Limb (tissue), 2 donors: Measurements from ENCODE around the gene DNM3.
A peak's percentile ranks its signal among the peaks of the same experiment; 100 is the strongest.
"Not testable (repeated sequence)": the region's sequence is repeated elsewhere in the genome, so short reads cannot be mapped to it uniquely, and the experiment has no call there.

Source experiments
- DNase-seq, 2 donors: peaks; one replicate each; pipeline ENCODE4 v3.0.0-alpha.2; 2016; ENCODE audit errors: extremely low spot score in 2 of 2

Gene DNM3

DNA sequence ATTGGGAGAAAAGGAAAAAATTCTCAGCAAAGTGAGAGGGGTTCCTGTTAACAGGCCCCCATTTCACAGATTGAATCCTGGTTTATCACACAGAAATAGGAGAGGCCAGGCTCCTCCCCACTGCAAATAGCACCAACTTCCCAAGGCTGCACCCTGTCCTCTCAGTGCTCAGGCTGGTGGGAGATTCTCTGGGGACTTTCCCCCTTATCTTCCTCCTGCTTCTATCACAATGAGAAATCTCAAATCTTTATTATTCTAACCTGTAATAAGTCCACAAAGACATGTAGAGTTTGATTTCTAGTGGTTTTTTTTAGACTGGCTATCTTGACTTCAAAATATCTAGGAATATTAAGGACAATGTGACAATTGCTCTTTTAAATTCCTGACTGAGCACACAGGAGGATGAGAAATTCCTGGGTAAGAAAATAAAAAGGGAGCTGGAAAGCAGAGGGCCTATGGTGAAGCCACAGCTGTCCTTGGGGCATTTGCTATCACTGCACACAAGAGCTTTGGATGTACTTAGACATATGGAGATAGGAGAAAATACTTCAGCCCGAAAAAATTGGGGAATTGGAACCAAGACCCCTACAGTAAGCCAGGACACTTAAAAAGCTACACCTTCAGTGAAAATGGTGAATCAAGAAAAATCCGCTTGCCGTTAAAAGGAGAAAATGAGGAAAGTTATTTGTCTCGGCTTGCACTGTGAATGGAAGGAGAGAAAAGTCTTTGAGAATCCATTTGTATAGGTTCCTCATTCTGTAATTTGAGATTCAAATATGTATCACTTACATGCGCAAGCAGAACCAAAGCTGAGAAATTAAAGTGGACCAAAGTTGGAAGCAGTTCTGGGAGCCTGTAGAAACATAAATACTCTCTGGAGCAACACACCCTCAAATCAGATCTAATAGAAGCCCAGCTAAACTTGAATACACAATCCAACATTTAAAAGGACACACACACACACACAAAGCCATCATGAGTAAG, 513.3 kb downstream of the DNM3 start:
- DNase-seq = no peak

GRCh38 chr1:172356620-172357019, 515.3 kb downstream of the DNM3 start:
- DNase-seq = no peak

DNA sequence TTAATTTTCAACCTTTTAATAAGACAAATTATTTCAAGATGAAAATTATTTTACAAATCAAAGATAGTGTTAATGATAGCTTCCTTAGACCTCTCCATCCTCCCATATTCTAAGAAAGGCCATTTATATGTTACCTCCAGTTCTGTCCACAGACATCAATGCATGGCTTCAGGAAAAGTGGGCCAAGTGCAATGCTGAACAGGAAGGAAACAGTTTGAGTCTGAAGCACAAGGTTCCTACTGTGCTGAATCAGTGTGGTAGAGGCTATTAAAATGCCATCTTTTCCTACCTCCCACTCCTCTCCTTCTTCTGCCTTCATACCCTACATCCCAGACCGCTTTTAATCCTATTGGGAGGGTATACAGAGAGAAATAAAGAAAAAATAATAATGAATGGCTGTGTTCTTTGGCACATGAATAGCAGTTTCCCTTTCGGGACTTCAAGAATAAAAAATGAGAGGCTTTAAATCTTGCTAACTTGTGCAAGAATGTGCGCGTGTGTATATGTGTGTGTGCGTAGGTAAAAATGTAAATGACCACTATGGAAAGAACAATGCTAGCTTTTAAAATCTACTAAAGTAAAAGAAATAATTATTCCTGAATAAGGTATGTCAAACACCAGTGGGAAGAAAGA, 516.6 kb downstream of the DNM3 start:
- peak in 1 of 2 donors; percentile 56 for DNase-seq

DNA sequence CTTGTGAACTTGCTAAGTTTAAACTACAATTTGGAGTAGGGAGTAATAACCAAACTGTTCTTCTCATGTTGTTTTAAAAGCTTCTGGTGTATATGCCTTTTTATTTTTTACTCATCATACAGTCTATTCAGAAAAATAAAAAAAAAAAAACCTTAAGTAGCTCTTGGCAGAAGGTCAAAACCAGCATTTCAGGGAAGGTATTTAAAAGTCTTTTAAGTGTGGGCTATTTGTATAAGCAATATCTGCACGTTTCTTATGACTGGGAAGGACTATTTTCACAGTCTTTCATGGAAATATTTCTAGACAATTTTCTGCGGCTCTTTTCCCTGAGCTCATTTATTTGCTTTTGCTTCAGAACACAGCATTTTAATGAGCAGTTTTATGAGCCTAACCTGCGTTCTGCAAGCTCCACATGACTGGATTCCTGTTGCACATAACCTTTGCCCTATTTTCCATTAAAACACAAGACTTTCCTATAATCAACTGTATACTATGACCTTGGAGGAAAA, 518.2 kb downstream of the DNM3 start:
- DNase-seq = peak in 1 of 2 donors; percentile 73

GRCh38 chr1:172360511-172360910, 519.2 kb downstream of the DNM3 start:
- peak in 1 of 2 donors; percentile 57 for DNase-seq

DNA sequence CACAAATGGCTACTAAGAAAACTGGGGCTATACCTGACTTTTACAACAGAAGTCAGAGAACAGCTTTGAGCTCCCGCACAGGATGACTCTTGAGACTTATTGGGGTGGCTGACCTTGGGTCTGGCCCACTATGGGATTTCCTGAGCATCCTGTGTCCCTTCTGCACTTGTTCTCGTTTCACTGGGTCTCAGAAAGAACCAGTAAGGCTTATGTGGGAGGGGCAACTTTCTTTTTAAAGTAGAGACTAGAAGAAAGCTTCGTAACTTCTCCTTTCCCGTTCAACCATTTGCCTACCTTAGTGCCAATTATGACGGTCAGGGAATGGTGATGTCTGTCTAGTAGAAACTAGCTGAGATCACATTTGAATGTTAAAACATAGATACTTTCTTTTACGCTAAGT, 519.7 kb downstream of the DNM3 start:
- no peak for DNase-seq

DNA sequence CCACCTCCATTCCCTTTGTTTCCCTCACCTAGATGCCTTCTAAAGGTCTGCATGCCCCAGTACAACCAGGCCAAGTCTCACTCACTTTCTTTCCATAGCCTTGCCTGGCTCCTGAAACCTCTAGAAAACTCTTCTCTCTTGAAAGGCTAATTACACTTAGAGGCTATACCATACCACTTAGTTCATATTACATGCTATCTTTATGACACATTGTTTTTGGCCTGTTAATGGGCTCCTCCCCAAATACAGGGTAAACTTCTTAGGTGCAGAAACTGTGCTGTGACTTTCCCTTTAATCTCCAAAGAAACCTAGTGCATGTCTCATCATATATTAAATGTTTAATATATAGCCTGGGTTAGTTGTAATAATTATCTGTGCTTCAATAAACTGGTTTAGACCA, 522.6 kb downstream of the DNM3 start:
- no peak for DNase-seq

DNA sequence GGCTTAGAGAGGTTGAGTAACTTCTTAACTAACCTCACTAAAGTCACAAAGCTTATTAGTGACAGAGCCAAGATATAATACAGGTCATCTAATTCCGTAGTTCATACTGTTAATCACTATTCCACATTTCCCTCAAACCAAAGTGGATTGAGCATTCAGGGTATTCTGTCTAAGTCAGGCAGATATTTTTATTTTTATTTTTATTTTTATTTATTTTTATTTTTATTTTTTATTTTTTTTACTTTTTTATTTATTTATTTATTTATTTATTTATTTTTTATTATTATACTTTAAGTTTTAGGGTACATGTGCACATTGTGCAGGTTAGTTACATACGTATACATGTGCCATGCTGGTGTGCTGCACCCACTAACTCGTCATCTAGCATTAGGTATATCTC, 530.3 kb downstream of the DNM3 start:
- not testable (repeated sequence) for DNase-seq

GRCh38 chr1:172373864-172374263, 532.6 kb downstream of the DNM3 start:
- no peak for DNase-seq

DNA sequence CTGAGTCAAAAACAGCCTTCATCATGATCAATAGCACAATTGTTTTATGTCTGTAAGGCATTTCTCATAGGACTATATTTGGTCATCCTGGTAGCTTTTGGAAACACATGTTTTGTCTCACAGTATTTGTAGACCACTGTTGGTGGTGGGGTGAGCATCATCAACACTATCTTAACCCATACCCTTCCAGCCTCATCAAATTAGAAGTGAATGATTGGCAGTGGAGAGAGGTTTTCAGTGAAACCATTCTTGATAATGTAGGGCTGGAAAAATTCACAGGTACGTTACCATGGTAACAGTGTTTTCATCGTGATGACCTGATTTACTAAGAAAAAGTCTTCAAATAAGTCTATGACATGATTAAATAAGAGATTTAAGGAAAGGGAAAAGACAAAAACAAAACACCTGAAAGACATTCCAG, 533.9 kb downstream of the DNM3 start:
- no peak for DNase-seq

DNA sequence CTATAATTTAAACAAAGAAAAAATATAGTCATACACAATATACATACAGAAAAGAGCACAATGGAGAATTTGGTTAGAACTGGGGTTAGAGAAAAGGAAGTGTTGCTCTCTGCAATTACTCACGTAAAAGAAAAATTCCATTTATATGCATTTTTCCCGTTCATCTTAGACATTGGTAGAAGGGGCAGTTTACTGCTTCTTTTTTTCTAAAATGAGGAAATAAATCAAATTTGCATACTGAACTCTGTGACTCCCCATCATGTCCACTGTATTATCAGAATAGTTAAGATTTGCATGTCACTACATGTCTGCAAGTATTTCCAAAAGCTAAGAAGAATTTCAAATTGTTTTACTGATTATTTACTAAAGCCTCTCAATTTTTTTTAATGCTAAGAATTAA, 535.1 kb downstream of the DNM3 start:
- no peak for DNase-seq

GRCh38 chr1:172377565-172377964, 536.3 kb downstream of the DNM3 start:
- no peak for DNase-seq

GRCh38 chr1:172378109-172378760, 536.9 kb downstream of the DNM3 start:
- DNase-seq = no peak

DNA sequence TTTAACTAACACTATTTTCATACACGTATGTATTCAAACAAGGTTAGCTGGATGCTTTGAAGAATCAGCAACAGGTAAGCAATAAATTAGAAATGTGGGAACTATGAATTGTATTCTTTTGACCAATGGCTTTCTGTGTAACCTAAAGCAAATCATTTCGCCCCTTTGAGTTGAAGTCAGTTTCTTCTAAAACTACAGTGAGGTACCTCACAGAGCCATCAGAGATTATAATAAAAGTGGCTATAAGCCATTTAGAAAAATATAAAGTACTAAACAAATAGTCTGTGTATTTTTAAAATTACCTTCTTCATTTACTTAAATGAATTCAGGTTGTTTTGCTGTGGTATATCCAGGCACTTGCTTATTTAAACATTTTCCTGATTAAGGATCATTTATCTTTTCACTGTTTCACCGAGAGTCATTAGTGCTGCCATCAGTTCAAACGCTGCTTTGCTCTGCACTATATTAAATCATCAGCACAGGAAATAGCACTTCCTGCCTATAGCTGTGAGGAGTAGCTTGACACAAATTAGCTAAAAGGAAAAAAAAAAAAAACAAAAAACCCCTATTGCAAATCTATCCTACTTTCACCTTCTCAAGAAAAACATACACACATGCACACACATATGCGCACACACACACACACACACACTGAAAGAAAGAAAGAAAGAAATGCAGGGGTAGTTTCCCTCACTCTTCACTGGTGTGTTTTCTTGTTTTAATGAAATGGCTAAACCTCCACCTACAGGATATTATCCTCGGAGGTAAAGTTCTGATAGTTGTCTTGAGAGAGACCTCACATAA, 539.3 kb downstream of the DNM3 start:
- no peak for DNase-seq

DNA sequence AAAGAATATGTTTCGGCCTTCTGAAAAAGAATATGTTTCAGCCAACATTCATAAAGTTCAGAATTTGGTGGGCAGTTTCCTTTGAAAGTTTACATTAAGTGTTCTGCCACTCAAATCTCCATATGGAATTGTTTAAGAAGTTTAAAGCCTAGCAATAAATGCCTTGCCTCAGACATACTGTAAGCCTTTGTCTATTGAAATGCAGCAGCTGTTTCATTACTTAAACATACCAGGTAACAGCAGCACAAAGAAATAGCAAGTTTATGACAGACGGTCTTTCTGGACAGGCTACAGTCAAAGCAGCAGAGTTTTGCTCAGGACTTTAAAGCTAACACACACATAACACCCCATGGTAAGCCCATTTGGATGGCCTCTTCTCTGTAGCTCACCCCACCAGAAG, 540.6 kb downstream of the DNM3 start:
- peak in 1 of 2 donors; percentile 87 for DNase-seq

DNA sequence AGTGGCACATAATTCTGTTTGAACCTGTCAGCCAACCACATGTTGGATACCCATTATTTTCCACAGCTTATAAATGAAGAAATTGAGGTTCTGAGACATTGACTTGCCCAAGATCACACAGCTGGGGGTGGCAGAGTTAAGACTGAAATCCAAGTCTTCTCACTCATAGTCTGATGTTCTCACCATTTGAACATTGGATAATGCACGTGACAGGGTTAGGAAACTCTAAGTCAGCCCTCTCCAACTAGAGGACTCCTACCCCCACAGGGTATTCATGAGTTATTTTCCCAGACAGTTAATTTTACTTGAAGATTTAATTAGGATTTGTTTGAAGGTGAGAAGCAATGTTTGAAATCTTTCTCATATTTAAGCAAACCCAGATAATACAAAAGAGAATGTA, 541.1 kb downstream of the DNM3 start:
- no peak for DNase-seq

DNA sequence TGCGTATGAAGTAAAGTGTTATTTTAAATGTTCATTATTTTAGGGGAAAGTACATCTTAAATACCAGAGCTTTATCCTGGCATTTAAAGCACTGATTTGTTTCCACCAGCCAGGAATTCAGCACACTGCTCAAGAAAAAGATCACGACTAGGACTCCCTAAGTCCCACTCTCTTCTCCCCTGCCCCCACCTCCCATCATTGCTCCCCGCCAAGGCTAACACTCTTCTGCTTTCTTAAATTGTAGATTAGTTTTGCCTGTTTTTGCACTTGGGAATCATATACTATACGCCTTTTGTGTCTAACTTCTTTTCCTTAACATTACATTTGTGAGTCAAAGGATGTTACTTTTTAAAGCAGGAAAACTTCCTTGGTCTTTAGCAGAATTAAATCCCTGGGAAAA, 541.7 kb downstream of the DNM3 start:
- DNase-seq = peak in 1 of 2 donors; percentile 51

DNA sequence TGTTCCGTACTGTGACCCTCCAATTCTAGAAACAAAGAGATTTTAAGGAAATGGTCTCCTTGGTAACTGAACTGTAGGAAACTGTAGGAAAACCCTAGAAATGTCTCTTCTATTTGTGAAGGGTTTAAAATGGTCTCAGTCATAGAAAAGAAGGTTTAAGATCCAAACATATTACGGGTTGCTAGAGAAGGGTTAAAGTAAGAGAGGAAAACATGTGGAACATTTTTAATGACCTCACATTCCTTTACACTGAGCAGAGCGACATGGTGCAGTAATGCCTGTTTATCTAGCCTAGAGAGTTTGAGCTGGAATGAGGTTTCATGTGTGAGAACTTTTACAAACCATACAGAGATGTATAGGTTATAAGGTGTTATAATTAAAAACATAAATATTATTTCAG, 542.2 kb downstream of the DNM3 start:
- peak in 1 of 2 donors; percentile 90 for DNase-seq

GRCh38 chr1:172384656-172385055, 543.4 kb downstream of the DNM3 start:
- no peak for DNase-seq

DNA sequence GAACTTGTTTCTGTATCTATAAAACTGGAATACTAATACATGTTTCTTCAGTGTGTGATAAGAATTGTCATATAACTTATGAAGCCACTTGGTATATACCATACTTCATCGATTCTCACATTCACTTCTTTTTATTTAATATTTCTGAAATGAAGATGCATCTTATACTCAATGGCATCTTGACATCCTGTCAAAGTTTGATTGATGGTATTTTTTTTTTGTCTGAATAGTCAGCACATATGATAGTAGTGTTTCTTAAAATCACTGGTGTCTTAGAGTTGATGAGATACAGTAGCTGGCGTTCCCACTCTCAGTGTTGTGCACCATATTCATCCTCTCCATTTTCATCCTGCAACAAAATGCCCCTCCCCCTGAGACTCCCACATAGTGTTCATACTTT, 544.7 kb downstream of the DNM3 start:
- DNase-seq = no peak

- DNase-seq = no peak
These were observed 547.2 kb downstream of the DNM3 start for GRCh38 chr1:172388490-172388889.
